SU-DHL-6 (cell line): ENCODE measurements around the gene PTPN21.

Experiments
- H2AFZ ChIP-seq: fragments of 200-600 bp; sonication (generic); 2 replicates; pipeline ENCODE4 v1.6.1; 2014; ENCODE audit warnings: low read depth, mild to moderate bottlenecking, moderate library complexity, mixed read lengths, antibody characterized with exemption, low read length; ENCODE audit not compliant: severe bottlenecking
- H3F3A ChIP-seq: fragments of 200-600 bp; shearing (Covaris generic); 2 replicates; pipeline ENCODE4 v1.6.0; 2016; ENCODE audit warnings: antibody characterized with exemption, mild to moderate bottlenecking; ENCODE audit not compliant: insufficient read depth
- H3K27ac ChIP-seq: fragments of 200-600 bp; sonication (generic); 2 replicates; pipeline ENCODE4 v1.5.1; 2016; ENCODE audit warnings: low read depth, mild to moderate bottlenecking, low read length, moderate library complexity, mixed read lengths
- H3K27me3 ChIP-seq: fragments of 200-600 bp; sonication (generic), shearing (Covaris generic); 2 replicates; pipeline ENCODE4 v1.6.0; 2014; ENCODE audit warnings: mild to moderate bottlenecking, low read length
- H3K36me3 ChIP-seq: fragments of 200-600 bp; sonication (generic); 2 replicates; pipeline ENCODE4 v1.6.1; 2014; ENCODE audit warnings: mild to moderate bottlenecking, low read length, mixed read lengths
- H3K4me2 ChIP-seq: fragments of 300-600, 200-600 bp; shearing (Covaris generic), sonication (generic); 2 replicates; pipeline ENCODE4 v1.6.0; 2014; ENCODE audit warnings: low read length, low read depth, mild to moderate bottlenecking; ENCODE audit not compliant: poor library complexity, severe bottlenecking
- H3K4me3 ChIP-seq: fragments of 200-600 bp; sonication (generic); 2 replicates; pipeline ENCODE4 v1.5.1; 2014; ENCODE audit warnings: antibody characterized with exemption, low read length, mild to moderate bottlenecking, mixed read lengths; ENCODE audit not compliant: insufficient read depth, poor library complexity, severe bottlenecking
- H3K79me2 ChIP-seq: fragments of 200-600 bp; sonication (generic); 2 replicates; pipeline ENCODE4 v1.6.1; 2014; ENCODE audit warnings: mild to moderate bottlenecking, low read length, moderate library complexity; ENCODE audit not compliant: insufficient read depth
- H3K9ac ChIP-seq: fragments of 200-600 bp; sonication (generic); 2 replicates; pipeline ENCODE4 v1.7.0; 2014; ENCODE audit warnings: mild to moderate bottlenecking, low read length
- H3K9me2 ChIP-seq: fragments of 200-600 bp; sonication (generic); replicated peaks from 2 replicates; pipeline ENCODE4 v1.6.1; 2014; ENCODE audit warnings: low read length; ENCODE audit not compliant: insufficient read depth
- H3K9me3 ChIP-seq: fragments of 200-600 bp; sonication (generic); 2 replicates; pipeline ENCODE4 v1.6.1; 2014; ENCODE audit warnings: low read length, mixed read lengths; ENCODE audit not compliant: insufficient read depth
- H4K20me1 ChIP-seq: fragments of 200-600 bp; sonication (generic); 2 replicates; pipeline ENCODE4 v1.6.1; 2014; ENCODE audit warnings: low read depth, mild to moderate bottlenecking, antibody characterized with exemption, low read length, moderate library complexity, mixed read lengths
- CTCF ChIP-seq: fragments of 200-600 bp; sonication (generic); IDR thresholded peaks from one replicate; pipeline ENCODE4 v1.5.1; 2017; ENCODE audit warnings: antibody characterized with exemption, mild to moderate bottlenecking, low read length, moderate library complexity; ENCODE audit not compliant: insufficient read depth, poor library complexity, severe bottlenecking
- EZH2phosphoT487 ChIP-seq: fragments of 200-600 bp; sonication (generic), shearing (Covaris generic); conservative IDR thresholded peaks from 2 replicates; pipeline ENCODE4 v1.6.1; 2018; ENCODE audit warnings: mild to moderate bottlenecking, antibody characterized with exemption, low read length, moderate library complexity, mixed read lengths

The PTPN21 gene

GRCh38 chr14:88493392-88494185, 61.2 kb downstream of the PTPN21 start:
- Histone ChIP-seq H3K9me3 (no peaks in the 10 kb centered on the region), H3K79me2 (no peaks in the 10 kb centered on the region), H3K4me2 (no peak overlapping the region), H4K20me1 (no peaks in the 10 kb centered on the region), H3K27ac (no peak overlapping the region), H3F3A (no peaks in the 10 kb centered on the region), H2AFZ (no peak overlapping the region), H3K27me3 (no peaks in the 10 kb centered on the region), H3K36me3 (no peaks in the 10 kb centered on the region), H3K9me2 (no peaks in the 10 kb centered on the region), H3K4me3 (no peak overlapping the region), H3K9ac (no peak overlapping the region)
- no peak for TF ChIP-seq CTCF
- no peak for TF ChIP-seq EZH2phosphoT487

GRCh38 chr14:88492272-88493089, 62.3 kb downstream of the PTPN21 start:
- Histone ChIP-seq H3K4me2 (peak overlapping the region; percentile 27), H3K9me2 (no peaks in the 10 kb centered on the region), H4K20me1 (no peaks in the 10 kb centered on the region), H2AFZ (peak overlapping the region; percentile 81), H3K9ac (no peak overlapping the region), H3K27me3 (no peaks in the 10 kb centered on the region), H3K4me3 (no peak overlapping the region), H3K36me3 (no peaks in the 10 kb centered on the region), H3F3A (no peaks in the 10 kb centered on the region), H3K27ac (no peak overlapping the region), H3K9me3 (no peaks in the 10 kb centered on the region), H3K79me2 (no peaks in the 10 kb centered on the region)
- TF ChIP-seq CTCF (peak; percentile 86), EZH2phosphoT487 (no peak)

- no peak overlapping the region for H3K9ac ChIP-seq
- no peak overlapping the region for H3K4me3 ChIP-seq
- TF ChIP-seq CTCF (no peak), EZH2phosphoT487 (no peak)
These were observed 64.6 kb downstream of the PTPN21 start for GRCh38 chr14:88490168-88490567.

More at GRCh38 chr14:88490168-88490567, 64.6 kb downstream of the PTPN21 start:
- no peak overlapping the region for H3K27ac ChIP-seq
- H4K20me1 ChIP-seq: no peaks in the 10 kb centered on the region
- no peaks in the 10 kb centered on the region for H3K9me3 ChIP-seq
- no peaks in the 10 kb centered on the region for H3K9me2 ChIP-seq
- no peaks in the 10 kb centered on the region for H3K27me3 ChIP-seq
- H3F3A ChIP-seq: no peaks in the 10 kb centered on the region
- no peaks in the 10 kb centered on the region for H3K79me2 ChIP-seq
- no peak overlapping the region for H2AFZ ChIP-seq
- no peak overlapping the region for H3K4me2 ChIP-seq
- H3K36me3 ChIP-seq: no peaks in the 10 kb centered on the region
